HCT116 (cell line): ENCODE measurements around the gene AGAP1. TPM values are rescaled to one million over a fixed set of nuclear protein-coding genes. Genes with fewer than 3 reads are reported as not detected.

Experiments
- ATAC-seq: fragments of 200-7000 bp; cut with Tn5 transposase; 2 replicates; pipeline ENCODE4 v1.9.1; 2020; ENCODE audit warnings: mild to moderate bottlenecking, moderate library complexity
- BruUV-seq: library from RNA; stranded (reverse); fragments of 400-500 nt; replicated peaks from 2 replicates; lab custom pipeline; 2021; lab: Mats Ljungman, UMichigan
- CTCF ChIA-PET: fragments of 300-600 bp; sonication (Branson Sonifier 250); formaldehyde crosslinking; loops from one replicate; lab custom pipeline; 2021; ENCODE audit warnings: antibody characterized with exemption; lab: Charles Lee
- POLR2A ChIA-PET: fragments of 300-600, 350-600 bp; sonication (Branson Sonifier 250); formaldehyde crosslinking; loops from one replicate; lab custom pipeline; 2021; ENCODE audit warnings: antibody characterized with exemption; lab: Charles Lee
- RAD21 ChIA-PET, 2 experiments: fragments of 300-600 bp; sonication (Branson Sonifier 250); formaldehyde crosslinking; loops; one replicate each; lab custom pipeline; 2023; ENCODE audit warnings: low total read pairs in 2 of 2; ENCODE audit not compliant: uncharacterized antibody in 2 of 2, unreplicated experiment in 2 of 2, low non-redundant PET in 1 of 2; lab: Charles Lee
- DNase-seq: peaks from one replicate; pipeline ENCODE4 v3.0.0-alpha.2; 2010; ENCODE audit warnings: low read depth, low spot score
- H2AFZ ChIP-seq: fragments of 200-600 bp; shearing (Covaris generic), sonication (generic); 2 replicates; pipeline ENCODE4 v1.6.1; 2017; ENCODE audit warnings: low read depth, mixed run types, mixed read lengths, antibody characterized with exemption, low read length; ENCODE audit not compliant: poor library complexity, severe bottlenecking
- H3K27ac ChIP-seq: 2 replicates; pipeline ENCODE4 v1.5.1; 2012; ENCODE audit warnings: low read depth, low read length
- H3K27me3 ChIP-seq: fragments of 200-600 bp; sonication (generic); 2 replicates; pipeline ENCODE4 v1.6.1; 2016; ENCODE audit warnings: mixed run types, low read length, mixed read lengths; ENCODE audit not compliant: insufficient read depth
- H3K36me3 ChIP-seq, 2 experiments: fragments of 200-500 bp in 1 of 2; fragments of 200-600 bp in 1 of 2; sonication (Bioruptor generic) in 1 of 2; sonication (generic) in 1 of 2; 2 replicates each; pipeline versions ENCODE4 v1.5.1 to v1.6.1; 2014 to 2016; ENCODE audit warnings: low read length in 2 of 2, inconsistent platforms in 1 of 2, mixed read lengths in 1 of 2, mixed run types in 1 of 2; ENCODE audit not compliant: insufficient read depth in 2 of 2, control insufficient read depth in 1 of 2
- H3K4me1 ChIP-seq, 2 experiments: fragments of 200-600 bp in 1 of 2; sonication (generic) in 1 of 2; 2 replicates each; pipeline versions ENCODE4 v1.5.1 to v1.6.1; 2012 to 2017; ENCODE audit warnings: low read length in 2 of 2, inconsistent platforms in 1 of 2, mild to moderate bottlenecking in 1 of 2, mixed read lengths in 1 of 2, mixed run types in 1 of 2, moderate library complexity in 1 of 2; ENCODE audit not compliant: insufficient read depth in 2 of 2, control insufficient read depth in 1 of 2
- H3K4me2 ChIP-seq: fragments of 200-600 bp; sonication (generic); 2 replicates; pipeline ENCODE4 v1.6.1; 2017; ENCODE audit warnings: mixed run types, low read length, mixed read lengths
- H3K4me3 ChIP-seq, 2 experiments: fragments of 200-600 bp in 1 of 2; sonication (generic) in 1 of 2; replicated peaks in 1 of 2; 2 replicates each; pipeline ENCODE4 v1.5.1; 2011 to 2016; ENCODE audit warnings: low read length in 2 of 2, control low read depth in 1 of 2, low read depth in 1 of 2, mild to moderate bottlenecking in 1 of 2, mixed read lengths in 1 of 2, mixed run types in 1 of 2
- H3K79me2 ChIP-seq: fragments of 200-600 bp; sonication (generic); 2 replicates; pipeline ENCODE4 v1.6.1; 2017; ENCODE audit warnings: mild to moderate bottlenecking, mixed run types, low read length, moderate library complexity, mixed read lengths; ENCODE audit not compliant: insufficient read depth
- H3K9ac ChIP-seq: fragments of 200-600 bp; sonication (generic); 2 replicates; pipeline ENCODE4 v1.6.1; 2016; ENCODE audit warnings: low read length, mixed read lengths
- H3K9me2 ChIP-seq: fragments of 200-600 bp; sonication (generic), shearing (Covaris generic); 2 replicates; pipeline ENCODE4 v1.6.1; 2017; ENCODE audit warnings: mixed run types, mild to moderate bottlenecking, moderate library complexity; ENCODE audit not compliant: insufficient read depth
- H3K9me3 ChIP-seq, 2 experiments: fragments of 200-500 bp in 1 of 2; fragments of 200-600 bp in 1 of 2; sonication (Bioruptor generic) in 1 of 2; sonication (generic) in 1 of 2; 2 replicates each; pipeline ENCODE4 v1.6.1; 2014 to 2017; ENCODE audit warnings: low read length in 2 of 2, mixed read lengths in 2 of 2, inconsistent platforms in 1 of 2, low read depth in 1 of 2, mild to moderate bottlenecking in 1 of 2, mixed run types in 1 of 2, moderate library complexity in 1 of 2; ENCODE audit not compliant: control insufficient read depth in 1 of 2, insufficient read depth in 1 of 2
- H4K20me1 ChIP-seq: fragments of 200-600 bp; sonication (generic), shearing (Covaris generic); 2 replicates; pipeline ENCODE4 v1.6.1; 2017; ENCODE audit warnings: mixed run types, mild to moderate bottlenecking, moderate library complexity; ENCODE audit not compliant: insufficient read depth
- CBX3 ChIP-seq: IDR thresholded peaks from 2 replicates; pipeline ENCODE4 v1.6.1; 2012; ENCODE audit warnings: low read depth
- ELF1 ChIP-seq: IDR thresholded peaks from 2 replicates; pipeline ENCODE4 v1.6.1; 2012; ENCODE audit warnings: low read depth, borderline replicate concordance
- EZH2 ChIP-seq: fragments of 200-600 bp; sonication (generic); IDR thresholded peaks from 2 replicates; pipeline ENCODE4 v1.6.1; 2017; ENCODE audit warnings: antibody characterized with exemption, mixed run types
- EZH2phosphoT487 ChIP-seq: fragments of 200-600 bp; IDR thresholded peaks from 2 replicates; pipeline ENCODE4 v1.6.1; 2018; ENCODE audit warnings: antibody characterized with exemption, borderline replicate concordance
- POLR2A ChIP-seq: IDR thresholded peaks from 2 replicates; pipeline ENCODE4 v1.7.0; 2011; ENCODE audit warnings: borderline replicate concordance; ENCODE audit not compliant: insufficient read depth, insufficient read length; ENCODE audit errors: extremely low read depth
- POLR2AphosphoS5 ChIP-seq: IDR thresholded peaks from 2 replicates; pipeline ENCODE4 v1.6.1; 2011; ENCODE audit warnings: mild to moderate bottlenecking, low read depth, low read length, moderate library complexity
- SIN3A ChIP-seq: IDR thresholded peaks from 2 replicates; pipeline ENCODE4 v1.6.1; 2012; ENCODE audit warnings: low read depth
- SRF ChIP-seq: IDR thresholded peaks from 2 replicates; pipeline ENCODE4 v1.6.1; 2012; ENCODE audit warnings: low read depth
- ZFX ChIP-seq: fragments of 450-650 bp; IDR thresholded peaks from 2 replicates; pipeline ENCODE4 v1.6.1; 2017
- intact Hi-C: fragments of 100-400 bp; cut with micrococcal nuclease; formaldehyde crosslinking; loops from 2 replicates; pipeline ENCODE4 v1.10.0; 2022
- total RNA-seq: library from RNA; stranded (reverse); gene quantifications from one replicate; pipeline ENCODE4 v1.2.1, GENCODE V29; 2021; ENCODE audit not compliant: unreplicated experiment
- TF ChIP-seq, protein P1 (sequence below): IDR thresholded peaks from 2 replicates; pipeline ENCODE4 v1.6.1; 2012; ENCODE audit warnings: low read depth
- TF ChIP-seq, protein P2 (sequence below): IDR thresholded peaks from 2 replicates; pipeline ENCODE4 v1.6.1; 2011; ENCODE audit warnings: mild to moderate bottlenecking, low read length, moderate library complexity; ENCODE audit not compliant: insufficient replicate concordance; ENCODE audit errors: extremely low read depth
- TF ChIP-seq, protein P3 (sequence below): IDR thresholded peaks from 2 replicates; pipeline ENCODE4 v1.6.1; 2012
- TF ChIP-seq, protein P4 (sequence below), 3 experiments: fragments of 200-600 bp in 1 of 3; sonication (generic) in 1 of 3; IDR thresholded peaks in 2 of 3; conservative IDR thresholded peaks in 1 of 3; 2 replicates each; pipeline ENCODE4 v1.5.1; 2012 to 2017; ENCODE audit warnings: low read depth in 2 of 3, low read length in 2 of 3, antibody characterized with exemption in 1 of 3, borderline replicate concordance in 1 of 3, control low read depth in 1 of 3, mild to moderate bottlenecking in 1 of 3, mixed read lengths in 1 of 3, mixed run types in 1 of 3, moderate library complexity in 1 of 3; ENCODE audit not compliant: insufficient read depth in 1 of 3

The AGAP1 gene
- total RNA-seq, 1 experiment from 2014 or later, result 43.8 TPM

DNA sequence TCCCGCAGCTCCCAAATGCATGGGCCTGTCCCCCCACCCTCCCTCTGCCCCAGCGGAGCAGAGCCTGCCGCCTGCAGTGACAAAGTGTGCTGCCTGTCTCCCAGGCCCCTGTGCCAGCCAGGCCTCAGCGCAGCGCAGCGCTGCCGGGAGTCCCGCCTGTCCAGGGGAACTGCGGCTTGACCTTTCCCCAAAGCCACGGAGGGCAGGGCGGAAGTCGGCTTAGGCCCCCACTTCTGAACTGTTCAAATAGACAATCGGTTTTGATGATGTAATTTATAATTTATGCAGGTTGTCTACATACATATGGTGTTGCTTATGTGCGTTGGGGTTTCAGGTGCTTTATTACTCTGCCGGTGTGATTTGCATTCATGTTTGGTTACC is 667.2 kb downstream of the AGAP1 start:
- intact Hi-C loops, result no loop called here
- H3K27me3 ChIP-seq, result no peaks in the 10 kb centered on the region

DNA sequence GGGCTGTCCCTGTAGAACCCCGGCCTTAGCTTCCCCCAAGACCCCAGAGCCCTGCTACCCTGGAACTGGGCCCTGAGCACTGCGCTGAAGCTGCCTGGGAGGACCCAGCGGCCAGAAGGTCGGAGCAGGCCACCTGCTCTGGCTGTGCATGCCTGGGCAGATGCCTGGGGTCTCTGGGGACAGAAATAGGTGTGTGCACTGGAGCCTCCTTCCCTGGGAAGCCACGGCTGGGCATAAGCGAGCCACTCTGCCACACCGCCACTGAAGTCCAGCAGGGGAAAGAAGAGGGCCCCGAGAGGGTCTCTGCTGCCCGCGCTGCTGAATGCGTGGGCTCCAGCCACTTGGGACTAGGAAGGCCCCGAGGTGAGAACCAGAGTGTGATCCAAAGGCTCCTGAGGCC is 667.7 kb downstream of the AGAP1 start:
- Histone ChIP-seq H3K4me2 (no peak overlapping the region), H3K9me3 (no peaks in the 10 kb centered on the region), H3K4me3 (no peak overlapping the region), H4K20me1 (no peaks in the 10 kb centered on the region), H3K9ac (no peak overlapping the region), H3K9me2 (no peaks in the 10 kb centered on the region), H3K27ac (peak overlapping the region; percentile 33; the same call in 1 of the 2 replicates), H2AFZ (no peak overlapping the region), H3K79me2 (no peaks in the 10 kb centered on the region), H3K27me3 (no peaks in the 10 kb centered on the region), H3K4me1 (peaks cover 0 to 13% of the 10 kb centered on the region in 2 experiments; a peak in 1 of 4 replicates), H3K36me3 (no peaks in the 10 kb centered on the region)
- ChIA-PET POLR2A (no interaction called here), CTCF (no interaction called here), RAD21 (no interaction called here)
- ATAC-seq (no peak), DNase-seq (no peak)
- BruUV-seq, result no TSS peak
- intact Hi-C loops, result no loop called here
- TF ChIP-seq SIN3A, result no peak
- TF ChIP-seq ZFX, result no peak
- no peak for TF ChIP-seq CBX3
- no peak for TF ChIP-seq POLR2AphosphoS5
- TF ChIP-seq SRF, result no peak
- TF ChIP-seq, protein P1, sequence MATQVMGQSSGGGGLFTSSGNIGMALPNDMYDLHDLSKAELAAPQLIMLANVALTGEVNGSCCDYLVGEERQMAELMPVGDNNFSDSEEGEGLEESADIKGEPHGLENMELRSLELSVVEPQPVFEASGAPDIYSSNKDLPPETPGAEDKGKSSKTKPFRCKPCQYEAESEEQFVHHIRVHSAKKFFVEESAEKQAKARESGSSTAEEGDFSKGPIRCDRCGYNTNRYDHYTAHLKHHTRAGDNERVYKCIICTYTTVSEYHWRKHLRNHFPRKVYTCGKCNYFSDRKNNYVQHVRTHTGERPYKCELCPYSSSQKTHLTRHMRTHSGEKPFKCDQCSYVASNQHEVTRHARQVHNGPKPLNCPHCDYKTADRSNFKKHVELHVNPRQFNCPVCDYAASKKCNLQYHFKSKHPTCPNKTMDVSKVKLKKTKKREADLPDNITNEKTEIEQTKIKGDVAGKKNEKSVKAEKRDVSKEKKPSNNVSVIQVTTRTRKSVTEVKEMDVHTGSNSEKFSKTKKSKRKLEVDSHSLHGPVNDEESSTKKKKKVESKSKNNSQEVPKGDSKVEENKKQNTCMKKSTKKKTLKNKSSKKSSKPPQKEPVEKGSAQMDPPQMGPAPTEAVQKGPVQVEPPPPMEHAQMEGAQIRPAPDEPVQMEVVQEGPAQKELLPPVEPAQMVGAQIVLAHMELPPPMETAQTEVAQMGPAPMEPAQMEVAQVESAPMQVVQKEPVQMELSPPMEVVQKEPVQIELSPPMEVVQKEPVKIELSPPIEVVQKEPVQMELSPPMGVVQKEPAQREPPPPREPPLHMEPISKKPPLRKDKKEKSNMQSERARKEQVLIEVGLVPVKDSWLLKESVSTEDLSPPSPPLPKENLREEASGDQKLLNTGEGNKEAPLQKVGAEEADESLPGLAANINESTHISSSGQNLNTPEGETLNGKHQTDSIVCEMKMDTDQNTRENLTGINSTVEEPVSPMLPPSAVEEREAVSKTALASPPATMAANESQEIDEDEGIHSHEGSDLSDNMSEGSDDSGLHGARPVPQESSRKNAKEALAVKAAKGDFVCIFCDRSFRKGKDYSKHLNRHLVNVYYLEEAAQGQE, result no peak
- TF ChIP-seq, protein P2, sequence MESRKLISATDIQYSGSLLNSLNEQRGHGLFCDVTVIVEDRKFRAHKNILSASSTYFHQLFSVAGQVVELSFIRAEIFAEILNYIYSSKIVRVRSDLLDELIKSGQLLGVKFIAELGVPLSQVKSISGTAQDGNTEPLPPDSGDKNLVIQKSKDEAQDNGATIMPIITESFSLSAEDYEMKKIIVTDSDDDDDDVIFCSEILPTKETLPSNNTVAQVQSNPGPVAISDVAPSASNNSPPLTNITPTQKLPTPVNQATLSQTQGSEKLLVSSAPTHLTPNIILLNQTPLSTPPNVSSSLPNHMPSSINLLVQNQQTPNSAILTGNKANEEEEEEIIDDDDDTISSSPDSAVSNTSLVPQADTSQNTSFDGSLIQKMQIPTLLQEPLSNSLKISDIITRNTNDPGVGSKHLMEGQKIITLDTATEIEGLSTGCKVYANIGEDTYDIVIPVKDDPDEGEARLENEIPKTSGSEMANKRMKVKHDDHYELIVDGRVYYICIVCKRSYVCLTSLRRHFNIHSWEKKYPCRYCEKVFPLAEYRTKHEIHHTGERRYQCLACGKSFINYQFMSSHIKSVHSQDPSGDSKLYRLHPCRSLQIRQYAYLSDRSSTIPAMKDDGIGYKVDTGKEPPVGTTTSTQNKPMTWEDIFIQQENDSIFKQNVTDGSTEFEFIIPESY, result no peak
- no peak for TF ChIP-seq ELF1
- TF ChIP-seq, protein P3, sequence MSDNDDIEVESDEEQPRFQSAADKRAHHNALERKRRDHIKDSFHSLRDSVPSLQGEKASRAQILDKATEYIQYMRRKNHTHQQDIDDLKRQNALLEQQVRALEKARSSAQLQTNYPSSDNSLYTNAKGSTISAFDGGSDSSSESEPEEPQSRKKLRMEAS, result no peak
- TF ChIP-seq, protein P4, sequence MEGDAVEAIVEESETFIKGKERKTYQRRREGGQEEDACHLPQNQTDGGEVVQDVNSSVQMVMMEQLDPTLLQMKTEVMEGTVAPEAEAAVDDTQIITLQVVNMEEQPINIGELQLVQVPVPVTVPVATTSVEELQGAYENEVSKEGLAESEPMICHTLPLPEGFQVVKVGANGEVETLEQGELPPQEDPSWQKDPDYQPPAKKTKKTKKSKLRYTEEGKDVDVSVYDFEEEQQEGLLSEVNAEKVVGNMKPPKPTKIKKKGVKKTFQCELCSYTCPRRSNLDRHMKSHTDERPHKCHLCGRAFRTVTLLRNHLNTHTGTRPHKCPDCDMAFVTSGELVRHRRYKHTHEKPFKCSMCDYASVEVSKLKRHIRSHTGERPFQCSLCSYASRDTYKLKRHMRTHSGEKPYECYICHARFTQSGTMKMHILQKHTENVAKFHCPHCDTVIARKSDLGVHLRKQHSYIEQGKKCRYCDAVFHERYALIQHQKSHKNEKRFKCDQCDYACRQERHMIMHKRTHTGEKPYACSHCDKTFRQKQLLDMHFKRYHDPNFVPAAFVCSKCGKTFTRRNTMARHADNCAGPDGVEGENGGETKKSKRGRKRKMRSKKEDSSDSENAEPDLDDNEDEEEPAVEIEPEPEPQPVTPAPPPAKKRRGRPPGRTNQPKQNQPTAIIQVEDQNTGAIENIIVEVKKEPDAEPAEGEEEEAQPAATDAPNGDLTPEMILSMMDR (IDR thresholded peaks at IDR 0.05 in 2 of 3, conservative IDR thresholded peaks at IDR 0.05 in 1 of 3; ENCODE audit: borderline replicate concordance in 1 of 3, insufficient read depth in 1 of 3, low read depth in 2 of 3, low read length in 2 of 3), result no peak
- no peak for TF ChIP-seq EZH2phosphoT487

More for the DNA sequence above, 667.2 kb downstream of the AGAP1 start:
- Histone ChIP-seq H2AFZ (no peak overlapping the region), H3K9me3 (no peaks in the 10 kb centered on the region), H3K79me2 (no peaks in the 10 kb centered on the region), H3K9me2 (no peaks in the 10 kb centered on the region), H3K4me1 (peaks cover 0 to 10% of the 10 kb centered on the region in 2 experiments; a peak in 1 of 4 replicates), H3K4me2 (no peak overlapping the region), H3K4me3 (no peak overlapping the region), H4K20me1 (no peaks in the 10 kb centered on the region), H3K36me3 (no peaks in the 10 kb centered on the region), H3K9ac (no peak overlapping the region), H3K27ac (no peak overlapping the region)
- TF ChIP-seq SIN3A, result no peak
- TF ChIP-seq EZH2, result no peak
- no peak for TF ChIP-seq POLR2A
- RAD21 ChIA-PET, result no interaction called here
- BruUV-seq, result no TSS peak
- CTCF ChIA-PET, result no interaction called here
- DNase-seq (no peak), ATAC-seq (no peak)
- POLR2A ChIA-PET, result no interaction called here
